CD4-positive, alpha-beta T cell treated with Interleukin-15 for 4 hours (primary cell): ENCODE results near the gene SECISBP2L.

ENCODE experiments used
- DNase-seq: peaks from one replicate; pipeline ENCODE4 v3.0.0-alpha.2; 2020; ENCODE audit warnings: low spot score

The SECISBP2L gene

DNA sequence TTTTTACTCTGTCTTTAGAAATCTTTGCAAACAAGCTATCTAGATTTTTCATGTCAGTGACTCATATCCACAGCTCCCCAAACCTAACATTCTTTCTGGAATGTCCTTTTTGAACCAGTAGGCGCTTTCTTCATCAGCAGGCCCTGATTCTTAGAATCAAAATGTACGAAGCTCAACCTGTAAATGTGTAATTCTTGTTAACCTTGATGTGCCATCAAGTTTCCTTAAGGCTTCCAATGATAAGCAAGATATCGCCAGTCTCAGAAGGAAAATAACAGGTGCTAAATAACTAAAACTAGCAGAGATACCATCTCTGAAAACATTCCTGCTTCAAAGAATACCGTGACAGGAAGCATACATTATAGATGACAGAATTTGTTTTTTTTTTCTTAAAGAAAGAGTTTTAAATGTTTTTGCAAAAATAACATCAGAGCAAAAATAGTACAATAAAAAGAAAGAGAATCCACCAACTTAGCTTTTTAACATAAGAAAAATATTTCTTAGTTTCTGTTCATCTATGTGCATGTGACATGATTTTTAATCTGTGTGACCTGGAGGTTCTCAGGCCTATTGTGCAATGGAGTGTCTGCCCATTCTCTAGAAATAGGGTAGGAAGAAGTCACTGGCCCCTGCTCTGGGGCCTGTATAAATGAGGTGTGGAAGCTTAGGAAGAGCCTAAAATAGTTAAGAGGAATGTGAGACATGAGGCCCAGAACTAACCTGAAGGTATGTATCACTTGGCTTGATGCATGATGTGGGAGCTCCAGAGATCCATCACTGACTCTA, 14.7 kb upstream of the SECISBP2L start:
- DNase-seq: no peak

GRCh38 chr15:49059491-49059890, 13.2 kb upstream of the SECISBP2L start:
- DNase-seq: no peak

- no peak for DNase-seq
Observed at GRCh38 chr15:49058559-49058958, 12.3 kb upstream of the SECISBP2L start.

GRCh38 chr15:49055630-49056029, 9.4 kb upstream of the SECISBP2L start:
- no peak for DNase-seq

DNA sequence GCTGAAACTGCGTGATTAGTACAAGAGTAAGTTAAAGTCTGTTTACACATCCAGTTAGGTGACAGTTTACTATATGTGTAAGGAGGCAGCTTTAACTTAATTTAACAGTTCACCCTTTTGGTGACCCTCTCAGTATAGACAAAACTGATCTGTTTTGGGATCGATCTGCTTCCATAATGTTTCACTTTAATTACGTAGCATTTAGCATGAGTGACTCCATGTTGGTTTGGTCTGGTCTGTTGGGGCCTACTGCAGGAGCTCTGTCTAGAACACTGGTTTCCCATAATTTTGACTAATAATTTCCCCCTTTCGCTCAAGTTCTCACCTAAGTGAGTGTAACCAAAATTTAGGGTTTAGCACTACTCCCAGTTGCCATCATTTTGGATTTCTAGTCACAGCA, 6.4 kb upstream of the SECISBP2L start:
- DNase-seq: no peak

DNA sequence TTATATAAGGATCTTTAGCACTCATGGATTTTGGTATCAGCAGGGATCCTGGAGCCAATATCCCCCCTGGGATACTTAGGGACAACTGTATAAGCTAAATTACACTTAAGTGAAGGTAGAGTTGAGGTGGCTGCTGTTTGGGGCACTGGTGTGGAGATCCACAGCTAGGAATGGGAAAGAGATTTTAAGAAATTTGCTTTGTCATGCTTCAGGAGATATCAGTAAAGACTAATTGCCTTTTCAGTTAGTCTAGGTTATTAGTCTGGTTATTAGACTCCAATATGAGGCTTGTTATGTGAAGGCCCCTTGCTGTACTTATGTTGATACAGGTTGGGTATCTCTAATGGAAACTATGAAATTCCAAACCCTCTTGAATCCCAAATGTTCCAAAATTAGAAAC, 1.2 kb upstream of the SECISBP2L start:
- DNase-seq: no peak

DNA sequence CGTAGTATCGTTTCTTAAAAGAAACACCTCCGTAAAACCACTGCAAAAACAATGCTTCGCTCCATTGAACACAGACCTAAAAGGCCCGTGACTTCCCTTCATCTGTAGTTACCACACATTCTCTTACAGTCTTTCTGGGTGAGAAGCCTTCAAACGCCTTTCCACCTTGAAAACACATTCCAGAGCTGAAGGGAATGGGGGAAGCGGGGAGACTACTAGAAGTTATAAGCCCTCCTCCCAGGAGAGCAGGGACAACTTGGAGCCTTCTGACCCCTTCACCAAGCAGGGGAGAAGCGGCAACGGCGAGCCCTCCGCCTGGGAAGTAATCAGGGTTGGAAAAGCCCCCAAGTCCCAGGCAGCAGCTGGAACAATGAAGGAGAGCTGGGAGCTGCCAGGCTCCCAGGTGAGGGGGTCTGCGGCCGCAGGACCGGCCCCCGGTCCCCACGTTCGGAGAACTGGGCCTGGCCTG, 461 bp downstream of the SECISBP2L start:
- no peak for DNase-seq

- DNase-seq: no peak
Observed at GRCh38 chr15:49044766-49045606, 1.3 kb downstream of the SECISBP2L start.

DNA sequence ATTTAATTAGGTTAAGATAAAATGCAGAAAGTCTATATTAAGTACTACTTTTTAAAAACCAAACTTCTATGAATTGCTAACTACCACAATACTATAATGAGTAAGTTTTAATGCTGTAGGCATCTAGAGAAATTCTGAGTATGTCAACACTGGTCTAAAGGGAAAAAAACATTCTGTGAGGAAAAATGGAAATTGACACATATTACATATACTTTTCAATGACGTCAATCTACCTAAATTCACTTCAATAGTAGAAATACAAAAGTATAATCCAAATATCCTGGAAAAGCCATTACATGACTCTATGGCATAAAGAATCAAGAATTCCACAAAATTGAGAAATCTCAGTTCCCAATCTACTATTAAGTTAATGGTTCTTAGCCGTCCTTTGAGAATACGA, 2.2 kb downstream of the SECISBP2L start:
- no peak for DNase-seq

DNA sequence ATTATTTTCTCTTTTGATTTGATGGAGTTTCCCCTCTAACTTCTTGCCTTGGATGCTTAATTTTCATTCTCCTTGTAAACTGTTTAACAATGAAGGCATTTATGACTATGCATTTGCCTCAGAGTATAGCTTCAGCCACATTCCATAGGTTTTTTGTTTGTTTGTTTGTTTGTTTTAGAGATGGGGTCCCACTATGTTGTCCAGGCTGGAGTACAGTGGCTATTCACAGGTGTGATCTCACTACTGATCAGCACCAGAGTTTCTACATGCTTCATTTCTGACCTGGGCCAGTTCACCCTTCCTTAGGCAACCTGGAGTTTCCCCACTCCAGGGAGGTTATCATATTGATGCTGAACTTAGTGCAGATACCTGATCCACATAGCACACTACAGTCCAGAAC, 4.1 kb downstream of the SECISBP2L start:
- DNase-seq: no peak

- DNase-seq: no peak
Observed at GRCh38 chr15:49041426-49041825, 4.8 kb downstream of the SECISBP2L start.

- no peak for DNase-seq
Observed at GRCh38 chr15:49040151-49040550, 6.1 kb downstream of the SECISBP2L start.

- DNase-seq: no peak
Observed at GRCh38 chr15:49038382-49038781, 7.9 kb downstream of the SECISBP2L start.

DNA sequence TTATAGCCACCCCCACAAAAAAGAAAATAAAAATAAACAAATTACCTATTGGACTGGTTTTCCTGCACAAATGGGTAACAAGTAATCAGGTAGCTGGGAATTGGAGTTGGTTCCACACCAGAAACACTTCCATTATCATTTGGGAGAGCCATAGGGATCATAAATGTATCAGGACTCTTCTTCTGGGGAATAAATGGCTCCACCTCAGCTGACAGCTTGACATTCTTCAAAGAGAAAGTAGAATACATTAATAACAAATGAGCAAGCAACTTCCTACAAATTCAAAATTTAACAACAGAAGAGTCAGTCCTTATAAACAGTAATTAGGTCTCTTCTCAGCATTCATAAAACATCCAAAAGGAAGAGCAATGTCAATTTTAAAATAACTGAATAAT, 8.7 kb downstream of the SECISBP2L start:
- no peak for DNase-seq

GRCh38 chr15:49036650-49037545, 9.3 kb downstream of the SECISBP2L start:
- DNase-seq: peak; percentile 28

DNA sequence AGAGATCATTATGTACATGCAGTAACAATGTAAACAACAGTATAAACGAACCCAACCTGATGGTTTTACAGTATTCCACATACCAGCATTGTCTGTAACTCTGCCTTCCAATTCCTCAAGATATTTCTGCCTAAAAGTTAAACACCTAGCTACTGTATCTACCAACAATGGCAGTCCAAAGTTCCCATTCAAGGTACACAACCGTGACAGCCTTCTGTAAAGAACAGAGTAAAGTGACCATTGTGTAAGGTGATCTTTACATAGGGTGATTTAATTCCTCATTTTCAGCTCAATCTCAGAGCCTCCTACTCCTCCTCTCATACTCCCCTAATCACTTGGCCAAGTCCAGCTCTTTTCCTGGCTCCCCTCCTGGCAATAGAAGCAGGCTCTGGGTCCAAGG, 10.4 kb downstream of the SECISBP2L start:
- DNase-seq: no peak

DNA sequence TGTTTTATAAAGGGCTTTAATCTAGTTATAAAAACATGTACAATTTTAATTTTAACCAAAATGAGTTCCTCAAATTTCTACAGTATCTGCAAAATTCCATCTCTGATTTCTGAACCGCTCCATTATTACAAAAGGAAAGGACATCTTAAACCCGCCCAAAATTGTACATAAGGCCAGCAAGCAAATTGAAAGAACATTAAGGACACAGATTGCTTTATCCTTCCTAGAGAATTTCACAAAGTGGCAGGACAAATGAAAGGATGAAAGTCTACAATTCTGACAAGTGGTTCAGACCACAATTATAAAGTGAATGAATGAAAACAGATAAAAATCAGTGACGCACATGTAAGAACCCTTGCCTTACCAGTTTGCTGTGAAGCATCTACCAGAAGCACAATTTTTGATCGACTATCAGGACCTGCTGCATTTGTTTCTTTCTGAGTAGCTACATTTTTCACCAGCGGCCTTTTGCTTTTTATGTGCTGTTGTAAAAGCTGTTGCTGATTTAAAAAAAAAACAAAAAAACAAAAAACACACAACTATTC, 13.6 kb downstream of the SECISBP2L start:
- no peak for DNase-seq

DNA sequence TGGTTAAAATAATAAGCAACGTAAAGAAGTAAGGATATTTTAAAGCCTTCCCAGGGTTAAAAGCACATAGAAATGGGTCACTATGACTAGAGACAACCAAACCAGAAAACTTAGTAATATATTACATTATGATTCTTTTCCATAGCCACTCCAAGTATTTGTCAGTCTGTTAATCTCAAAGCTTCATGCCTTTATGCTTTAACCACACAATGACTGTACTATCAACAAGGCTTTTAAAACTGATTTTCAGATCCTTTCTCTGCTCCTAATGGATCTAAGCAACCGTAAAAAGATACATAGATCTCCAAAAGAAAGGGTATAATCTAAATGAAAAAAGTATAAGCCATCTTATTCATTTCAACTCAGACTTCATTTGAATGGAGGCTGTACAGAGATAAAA, 14.4 kb downstream of the SECISBP2L start:
- no peak for DNase-seq

GRCh38 chr15:49026700-49027099, 19.5 kb downstream of the SECISBP2L start:
- no peak for DNase-seq

GRCh38 chr15:49024840-49025239, 21.4 kb downstream of the SECISBP2L start:
- DNase-seq: no peak

GRCh38 chr15:49023354-49023753, 22.9 kb downstream of the SECISBP2L start:
- no peak for DNase-seq

DNA sequence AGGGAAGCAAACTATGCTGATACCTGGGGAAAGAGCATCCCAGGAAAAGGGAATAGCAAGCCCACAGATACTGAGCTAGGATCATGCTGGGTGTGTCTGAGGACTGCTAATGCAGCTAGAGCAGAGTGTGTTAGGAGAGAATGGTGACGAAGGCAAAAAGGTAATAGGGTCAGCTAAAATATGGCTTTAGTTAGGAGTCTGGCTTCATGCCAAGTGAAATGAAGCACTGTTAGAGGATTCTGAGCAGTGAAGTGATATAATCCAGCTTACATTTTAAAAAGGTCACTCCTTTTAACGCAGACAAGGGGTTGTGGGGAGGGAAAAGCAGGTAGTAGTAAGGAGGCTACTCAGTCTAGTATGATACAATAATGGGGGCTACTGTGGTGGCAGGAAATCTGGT, 30.4 kb downstream of the SECISBP2L start:
- no peak for DNase-seq
